Stomach (tissue), 4 donors: ENCODE data around the gene KATNB1.

Source experiments
- EP300 ChIP-seq: sonication (generic); formaldehyde crosslinking; IDR thresholded peaks from one replicate; pipeline ENCODE4 v1.6.1; 2017; ENCODE audit warnings: antibody characterized with exemption
- POLR2A ChIP-seq, 4 donors: fragments of 450-650 bp; IDR thresholded peaks; one replicate each; pipeline ENCODE4 v1.6.1; 2016; ENCODE audit warnings: antibody characterized with exemption in 4 of 4, control low read depth in 2 of 4, mild to moderate bottlenecking in 1 of 4, moderate library complexity in 1 of 4
- POLR2AphosphoS5 ChIP-seq, 3 donors: sonication (generic); formaldehyde crosslinking; IDR thresholded peaks; one replicate each; pipeline ENCODE4 v1.6.1; 2016; ENCODE audit warnings: antibody characterized with exemption in 3 of 3
- TF ChIP-seq, protein P1 (sequence below), 7 experiments: fragments of 450-650 bp in 4 of 7; fragments of 200-600 bp in 3 of 7; sonication (generic) in 3 of 7; IDR thresholded peaks; one replicate each; pipeline ENCODE4 v1.5.1; 2016 to 2019; ENCODE audit warnings: antibody characterized with exemption in 7 of 7, control low read depth in 2 of 7, mild to moderate bottlenecking in 1 of 7

DNA sequence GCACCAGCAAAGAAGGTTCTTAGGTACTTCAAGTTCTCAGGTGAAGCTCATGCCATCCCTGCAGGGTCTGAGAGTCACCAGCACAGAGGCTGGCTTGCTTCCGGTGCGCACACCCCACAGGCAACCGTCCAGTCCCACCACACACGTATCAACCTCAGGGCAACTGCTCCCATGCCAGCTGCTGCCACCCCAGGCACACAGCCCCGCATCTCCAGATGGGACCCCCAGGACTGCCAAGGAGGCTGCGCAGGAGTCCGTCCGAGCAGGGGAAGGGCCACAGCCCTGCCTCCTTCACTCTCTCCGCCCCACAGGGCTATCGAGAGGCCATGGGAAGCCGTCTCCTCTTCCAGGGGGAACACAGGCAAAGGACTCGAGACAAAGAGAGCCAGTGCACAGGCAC is 53.4 kb downstream of the KATNB1 start:
- TF ChIP-seq, protein P1, sequence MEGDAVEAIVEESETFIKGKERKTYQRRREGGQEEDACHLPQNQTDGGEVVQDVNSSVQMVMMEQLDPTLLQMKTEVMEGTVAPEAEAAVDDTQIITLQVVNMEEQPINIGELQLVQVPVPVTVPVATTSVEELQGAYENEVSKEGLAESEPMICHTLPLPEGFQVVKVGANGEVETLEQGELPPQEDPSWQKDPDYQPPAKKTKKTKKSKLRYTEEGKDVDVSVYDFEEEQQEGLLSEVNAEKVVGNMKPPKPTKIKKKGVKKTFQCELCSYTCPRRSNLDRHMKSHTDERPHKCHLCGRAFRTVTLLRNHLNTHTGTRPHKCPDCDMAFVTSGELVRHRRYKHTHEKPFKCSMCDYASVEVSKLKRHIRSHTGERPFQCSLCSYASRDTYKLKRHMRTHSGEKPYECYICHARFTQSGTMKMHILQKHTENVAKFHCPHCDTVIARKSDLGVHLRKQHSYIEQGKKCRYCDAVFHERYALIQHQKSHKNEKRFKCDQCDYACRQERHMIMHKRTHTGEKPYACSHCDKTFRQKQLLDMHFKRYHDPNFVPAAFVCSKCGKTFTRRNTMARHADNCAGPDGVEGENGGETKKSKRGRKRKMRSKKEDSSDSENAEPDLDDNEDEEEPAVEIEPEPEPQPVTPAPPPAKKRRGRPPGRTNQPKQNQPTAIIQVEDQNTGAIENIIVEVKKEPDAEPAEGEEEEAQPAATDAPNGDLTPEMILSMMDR (IDR thresholded peaks at IDR 0.05) = no peak
- TF ChIP-seq POLR2A (IDR thresholded peaks at IDR 0.05) (no peak), POLR2AphosphoS5 (IDR thresholded peaks at IDR 0.05) (no peak), EP300 (no peak)
